ENCODE measurements around the gene GLMP.
"Not testable (repeated sequence)": the region's sequence is repeated elsewhere in the genome, so short reads cannot be mapped to it uniquely, and the experiment has no call there.

Gene GLMP, protein sequence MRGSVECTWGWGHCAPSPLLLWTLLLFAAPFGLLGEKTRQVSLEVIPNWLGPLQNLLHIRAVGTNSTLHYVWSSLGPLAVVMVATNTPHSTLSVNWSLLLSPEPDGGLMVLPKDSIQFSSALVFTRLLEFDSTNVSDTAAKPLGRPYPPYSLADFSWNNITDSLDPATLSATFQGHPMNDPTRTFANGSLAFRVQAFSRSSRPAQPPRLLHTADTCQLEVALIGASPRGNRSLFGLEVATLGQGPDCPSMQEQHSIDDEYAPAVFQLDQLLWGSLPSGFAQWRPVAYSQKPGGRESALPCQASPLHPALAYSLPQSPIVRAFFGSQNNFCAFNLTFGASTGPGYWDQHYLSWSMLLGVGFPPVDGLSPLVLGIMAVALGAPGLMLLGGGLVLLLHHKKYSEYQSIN

DNA sequence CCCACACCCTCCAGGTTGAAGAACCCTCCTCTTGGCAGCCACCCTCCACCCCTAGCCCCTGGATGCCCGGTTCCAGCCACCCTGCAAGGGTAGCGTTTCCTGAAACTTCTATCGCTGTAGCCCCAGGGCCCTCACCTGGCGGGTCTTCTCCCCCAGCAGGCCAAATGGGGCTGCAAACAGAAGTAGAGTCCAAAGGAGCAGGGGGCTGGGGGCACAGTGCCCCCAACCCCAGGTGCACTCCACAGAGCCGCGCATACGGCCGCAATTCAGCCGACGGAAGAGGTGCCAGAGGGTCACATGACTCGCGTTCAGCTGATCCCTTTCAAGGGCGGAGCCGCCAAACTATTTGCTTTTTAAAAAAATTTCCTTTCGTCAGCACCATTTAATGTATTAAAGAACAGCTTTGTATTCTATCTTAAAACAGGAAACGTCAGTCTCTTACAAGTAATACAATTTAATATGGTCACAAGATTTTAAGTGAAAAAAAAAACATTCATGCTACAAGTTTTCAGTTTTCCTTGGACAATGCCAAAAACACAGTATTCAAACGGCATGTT is at the start of gene GLMP:
Gene GLMP (minus strand): TSS at position 289 of the 557 bp plus-strand sequence. CDS start 34 bp downstream, at position 255.
- peak; percentile 30 to 35 for DNase-seq (ENCODE audit: low read depth in 2 of 2)

GRCh38 chr1:156344409-156344808 is 48.9 kb upstream of the GLMP start:
- no peak for DNase-seq (ENCODE audit: low read depth in 2 of 2)

DNA sequence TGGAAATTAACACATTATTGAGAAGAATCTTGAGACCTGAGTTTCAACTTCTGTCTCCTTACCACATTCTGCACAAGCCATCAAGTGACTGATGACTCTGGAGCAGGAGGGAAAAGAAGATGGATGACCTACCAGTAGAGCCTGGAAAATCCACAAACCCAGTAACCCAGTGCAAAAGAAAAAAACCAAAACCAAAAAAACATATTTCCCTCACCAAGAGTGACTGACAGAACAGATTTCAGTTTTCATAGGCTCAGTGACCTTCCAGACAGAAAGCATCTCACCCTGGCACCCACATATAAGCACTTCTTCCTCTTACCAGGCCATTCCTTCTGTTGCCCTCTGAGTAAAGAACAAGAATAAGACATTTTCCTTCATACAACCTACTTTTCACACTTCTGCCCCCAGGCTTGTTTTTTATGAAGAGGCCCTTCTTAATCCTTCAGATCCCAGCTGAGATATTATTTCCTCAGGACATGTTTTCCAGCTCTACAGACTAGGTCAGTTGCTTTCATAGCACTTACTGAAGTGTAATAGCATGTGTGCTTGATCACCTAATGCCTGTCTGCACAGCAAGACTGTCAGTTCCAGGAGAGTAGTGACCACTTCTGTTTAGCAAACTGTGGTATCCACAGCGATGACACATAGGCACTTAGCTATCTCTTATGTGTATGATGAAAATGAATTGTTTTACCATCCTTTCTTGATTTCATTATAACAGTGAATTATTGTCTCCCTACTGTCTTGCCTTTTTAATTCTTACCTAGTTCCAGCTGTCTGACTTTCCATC is 46.9 kb upstream of the GLMP start:
- no peak for DNase-seq (ENCODE audit: low read depth in 2 of 2)

GRCh38 chr1:156338180-156338976 is 42.9 kb upstream of the GLMP start, which contains the start of the genes CCT3 and TSACC:
Gene CCT3 (minus strand): TSS chr1:156338292. CDS start chr1:156338184, 108 bp downstream.
Gene TSACC (plus strand): TSS chr1:156338526. CDS start chr1:156339758, 1,232 bp downstream.
- DNase-seq (ENCODE audit: low read depth in 2 of 2), result peak; percentile 99

- DNase-seq (ENCODE audit: low read depth in 2 of 2), result no peak
These were observed 42.4 kb upstream of the GLMP start for GRCh38 chr1:156337888-156338179.

DNA sequence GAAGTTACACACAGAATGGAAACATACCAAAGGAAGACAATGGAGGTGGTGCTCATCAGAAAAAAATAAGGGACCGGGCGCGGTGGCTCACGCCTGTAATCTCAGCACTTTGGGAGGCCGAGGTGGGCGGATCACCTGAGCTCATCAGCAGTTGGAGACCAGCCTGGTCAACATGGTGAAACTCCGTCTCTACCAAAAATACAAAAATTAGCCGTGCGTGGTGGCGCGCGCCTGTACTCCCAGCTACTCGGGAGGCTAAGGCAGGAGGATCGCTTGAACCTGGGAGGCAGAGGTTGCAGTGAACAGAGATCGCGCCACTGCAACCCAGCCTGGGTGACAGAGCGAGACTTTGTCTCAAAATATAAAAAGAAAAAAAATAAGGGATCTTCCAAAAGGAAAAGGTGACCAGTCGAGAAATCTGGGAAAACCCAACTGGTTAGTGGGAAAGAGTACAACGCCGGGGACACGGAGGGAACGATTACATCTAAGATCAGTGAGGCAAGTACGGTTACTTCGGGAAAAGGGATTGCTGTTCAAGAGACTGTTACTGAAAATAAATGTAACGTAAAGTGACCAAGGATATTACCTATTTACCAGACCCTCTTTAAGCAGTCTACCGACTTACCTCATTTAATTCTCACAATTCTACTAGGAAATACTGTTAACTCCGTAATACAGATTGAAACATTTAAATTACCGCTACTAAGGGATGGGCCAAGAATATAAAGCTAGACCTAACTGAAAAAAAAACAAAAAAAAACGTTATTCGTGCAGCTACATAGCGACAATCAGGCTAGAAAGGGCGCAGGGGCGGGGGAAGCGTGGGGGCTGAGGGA is 41.8 kb upstream of the GLMP start:
- DNase-seq (ENCODE audit: low read depth in 2 of 2), result no peak

GRCh38 chr1:156336242-156336641 is 40.8 kb upstream of the GLMP start:
- DNase-seq (ENCODE audit: low read depth in 2 of 2), result no peak

- not testable (repeated sequence) for DNase-seq (ENCODE audit: low read depth in 2 of 2)
These were observed 27.7 kb upstream of the GLMP start for GRCh38 chr1:156323179-156323578.

DNA sequence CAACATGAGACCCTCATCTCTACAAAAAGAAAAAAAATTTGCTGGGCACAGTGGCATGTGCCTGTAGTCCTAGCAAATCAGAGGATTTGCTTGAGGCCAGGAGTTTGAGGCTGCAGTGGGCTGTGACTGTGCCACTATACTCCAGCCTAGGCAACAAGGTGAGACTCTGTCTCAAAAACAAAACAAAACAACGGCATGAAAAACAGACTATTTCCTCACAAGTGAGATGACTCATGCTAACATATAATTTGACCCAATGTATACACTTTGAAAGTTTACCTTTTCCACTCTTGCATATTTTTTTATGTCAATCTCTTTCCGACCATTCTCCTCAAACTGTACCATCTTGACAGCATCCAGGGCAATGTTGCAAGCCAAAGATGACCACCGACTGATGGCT is 25.1 kb upstream of the GLMP start:
- no peak for DNase-seq (ENCODE audit: low read depth in 2 of 2)

DNA sequence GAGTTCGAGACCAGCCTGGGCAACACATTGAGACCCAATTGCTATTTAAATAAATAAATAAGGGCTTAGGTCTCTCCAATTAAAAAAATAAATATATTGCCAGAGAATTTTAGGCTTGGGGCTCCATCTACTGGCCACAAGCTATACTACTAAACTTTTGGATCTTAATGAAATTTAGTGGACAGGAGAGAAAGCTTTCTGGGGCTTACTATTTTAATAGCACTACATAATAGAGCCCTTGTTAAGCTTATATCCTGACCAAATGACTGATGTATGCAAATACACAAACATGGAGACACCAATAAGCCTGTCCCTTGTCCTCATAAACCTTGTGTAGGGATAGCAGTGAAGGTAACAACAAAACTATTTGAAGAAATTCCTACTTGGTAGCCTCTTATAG is 24.2 kb upstream of the GLMP start:
- DNase-seq (ENCODE audit: low read depth in 2 of 2), result no peak

DNA sequence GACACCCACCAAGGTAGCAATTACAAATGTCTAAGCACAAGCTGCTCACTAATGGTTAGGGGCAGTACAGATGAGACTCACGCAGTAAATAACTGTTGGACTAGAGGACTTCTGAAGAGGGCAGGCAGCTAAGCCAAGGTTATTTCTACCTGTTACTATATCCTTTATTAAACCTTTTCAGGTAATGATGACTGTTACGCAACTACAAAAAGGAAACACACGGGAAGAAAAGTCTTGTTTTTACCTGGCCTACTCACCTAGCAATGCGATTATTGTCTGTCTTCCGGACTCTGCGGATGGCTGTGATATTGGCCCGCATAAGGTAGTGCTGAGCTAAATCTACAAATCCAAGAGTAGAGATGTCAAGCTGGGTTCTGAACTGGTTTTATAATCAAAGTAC is 21.4 kb upstream of the GLMP start:
- no peak for DNase-seq (ENCODE audit: low read depth in 2 of 2)

GRCh38 chr1:156310962-156311361 is 15.5 kb upstream of the GLMP start:
- DNase-seq (ENCODE audit: low read depth in 2 of 2), result no peak

DNA sequence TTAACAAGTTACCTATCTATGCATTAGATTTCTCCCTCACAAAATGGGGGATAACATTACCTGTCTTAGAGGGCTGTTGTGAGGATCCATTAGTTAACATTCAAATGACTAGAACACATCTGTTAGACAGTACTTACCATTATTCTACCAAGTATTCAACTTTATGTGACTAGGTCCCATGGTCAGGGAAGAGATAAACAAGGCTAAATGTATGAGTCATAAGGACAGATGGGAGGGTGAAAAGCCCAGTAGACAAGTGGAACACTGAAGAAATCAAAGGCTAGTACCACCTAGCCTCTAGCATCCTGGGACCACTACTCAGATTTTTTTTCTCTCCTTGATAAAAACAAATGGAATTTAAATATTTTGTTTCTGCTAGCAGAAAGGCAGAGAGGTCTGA is 12.6 kb upstream of the GLMP start:
- no peak for DNase-seq (ENCODE audit: low read depth in 2 of 2)

DNA sequence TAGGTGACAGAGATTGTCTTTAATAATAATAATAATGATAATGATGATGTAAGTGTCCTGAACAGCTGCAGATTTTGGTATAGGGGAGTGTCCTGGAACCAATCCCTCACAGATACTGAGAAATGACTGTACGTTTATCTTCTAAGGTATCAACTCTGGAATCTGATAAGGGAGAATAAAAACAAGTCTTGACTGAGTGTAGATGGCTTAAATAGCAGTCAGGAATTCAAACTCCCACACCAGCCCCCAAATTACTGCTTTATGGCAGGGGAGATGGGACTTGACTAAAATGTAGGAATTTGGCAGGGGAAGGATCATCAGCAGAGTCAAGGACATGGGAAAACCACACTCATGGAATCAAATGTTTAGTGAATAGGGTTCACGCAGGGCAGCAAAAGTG is 9.7 kb upstream of the GLMP start:
- no peak for DNase-seq (ENCODE audit: low read depth in 2 of 2)

- DNase-seq (ENCODE audit: low read depth in 2 of 2), result no peak
These were observed 7.8 kb upstream of the GLMP start for GRCh38 chr1:156303241-156303640.

GRCh38 chr1:156298852-156299357 is 3.4 kb upstream of the GLMP start, which contains the start of gene VHLL:
Gene VHLL (minus strand): TSS chr1:156299307. CDS start chr1:156299189, 118 bp downstream.
- DNase-seq (ENCODE audit: low read depth in 2 of 2), result no peak

DNA sequence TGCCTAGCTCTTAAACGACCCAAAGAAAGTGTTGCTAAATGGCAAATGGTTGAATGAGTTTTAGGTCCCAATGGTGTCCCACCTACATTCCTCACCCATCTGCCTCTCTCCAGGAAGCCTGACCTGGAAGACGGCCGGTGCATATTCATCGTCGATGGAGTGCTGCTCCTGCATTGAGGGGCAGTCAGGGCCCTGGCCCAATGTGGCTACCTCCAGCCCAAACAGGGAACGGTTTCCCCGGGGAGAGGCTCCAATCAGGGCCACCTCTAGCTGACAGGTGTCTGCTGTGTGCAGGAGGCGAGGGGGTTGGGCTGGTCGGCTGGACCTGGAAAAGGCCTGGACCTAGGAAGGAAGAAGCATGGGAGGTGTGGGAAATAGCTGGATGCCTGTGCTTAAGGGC is 1.6 kb downstream of the GLMP start:
- no peak for DNase-seq (ENCODE audit: low read depth in 2 of 2)

DNA sequence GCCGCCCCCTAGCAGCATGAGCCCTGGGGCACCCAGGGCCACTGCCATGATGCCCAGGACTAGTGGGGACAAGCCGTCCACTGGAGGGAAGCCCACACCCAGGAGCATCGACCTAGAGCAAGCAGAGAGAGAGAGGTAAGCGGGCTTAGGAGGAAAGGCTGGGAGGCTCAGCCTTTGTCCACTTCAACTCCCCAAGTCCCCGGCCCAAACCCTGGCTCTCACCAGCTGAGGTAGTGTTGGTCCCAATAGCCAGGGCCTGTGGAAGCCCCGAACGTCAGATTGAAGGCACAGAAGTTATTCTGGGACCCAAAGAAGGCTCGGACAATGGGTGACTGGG is 2.4 kb downstream of the GLMP start:
- no peak for DNase-seq (ENCODE audit: low read depth in 2 of 2)

- peak in 1 of 2 donors; percentile 24 for DNase-seq (ENCODE audit: low read depth in 2 of 2)
These were observed 4.0 kb downstream of the GLMP start for GRCh38 chr1:156291226-156292061.

GRCh38 chr1:156289857-156290256 is 5.6 kb downstream of the GLMP start:
- no peak for DNase-seq (ENCODE audit: low read depth in 2 of 2)
